Effector CD8-positive, alpha-beta T cell (primary cell): ENCODE data around the gene GRIFIN.

Source experiments
- DNase-seq: peaks from one replicate; lab custom pipeline; 2025; lab: John Stamatoyannopoulos, UW

GRIFIN gene

DNA sequence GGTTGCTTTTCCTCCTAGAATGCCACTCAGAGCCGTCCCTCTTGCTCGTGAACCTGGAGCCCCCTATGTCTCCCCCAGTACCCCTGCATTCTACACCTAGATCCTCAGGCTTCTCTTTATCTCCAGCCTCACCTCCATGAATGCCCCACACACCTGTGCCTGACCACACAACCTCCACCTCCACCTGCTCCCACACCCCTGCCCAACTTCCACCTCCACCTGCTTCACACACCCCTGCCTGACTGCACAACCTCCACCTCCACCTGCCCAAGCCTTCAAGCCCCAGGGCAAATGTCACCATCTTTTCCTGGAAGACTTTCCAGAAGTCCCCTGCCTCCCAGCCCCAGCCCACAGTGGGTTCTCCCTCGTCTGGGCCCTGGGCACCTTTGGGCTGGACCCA lies 36.5 kb upstream of the GRIFIN start:
- no peak for DNase-seq

DNA sequence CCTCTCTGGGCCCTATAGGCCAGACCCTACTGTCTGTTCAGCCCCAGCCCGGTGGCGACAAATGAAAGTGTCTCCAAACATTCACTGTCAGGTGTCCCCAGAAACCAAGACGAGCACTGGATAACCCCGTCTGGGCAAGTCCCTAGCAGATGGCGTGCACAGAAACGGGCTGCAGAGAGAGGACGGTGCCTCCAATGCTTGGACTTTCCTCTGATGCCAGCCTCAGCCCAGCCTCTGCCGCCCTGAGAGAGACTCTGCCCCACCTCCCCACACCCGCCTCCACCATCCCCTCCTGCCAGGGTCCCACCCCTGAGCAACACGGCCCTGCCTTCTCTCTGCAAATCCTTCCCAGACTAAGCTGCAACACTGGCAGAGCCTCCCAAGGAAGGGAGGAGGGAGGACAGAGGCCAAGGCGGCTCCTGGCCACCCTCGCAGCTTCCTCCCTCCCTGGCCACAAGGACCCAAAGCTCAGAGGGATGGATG lies 36.0 kb upstream of the GRIFIN start:
- peak; percentile 17 for DNase-seq

GRCh38 chr7:2511769-2512168 lies 35.6 kb upstream of the GRIFIN start:
- DNase-seq, result no peak

GRCh38 chr7:2510909-2511768 lies 34.9 kb upstream of the GRIFIN start:
- DNase-seq, result peak; percentile 24

DNA sequence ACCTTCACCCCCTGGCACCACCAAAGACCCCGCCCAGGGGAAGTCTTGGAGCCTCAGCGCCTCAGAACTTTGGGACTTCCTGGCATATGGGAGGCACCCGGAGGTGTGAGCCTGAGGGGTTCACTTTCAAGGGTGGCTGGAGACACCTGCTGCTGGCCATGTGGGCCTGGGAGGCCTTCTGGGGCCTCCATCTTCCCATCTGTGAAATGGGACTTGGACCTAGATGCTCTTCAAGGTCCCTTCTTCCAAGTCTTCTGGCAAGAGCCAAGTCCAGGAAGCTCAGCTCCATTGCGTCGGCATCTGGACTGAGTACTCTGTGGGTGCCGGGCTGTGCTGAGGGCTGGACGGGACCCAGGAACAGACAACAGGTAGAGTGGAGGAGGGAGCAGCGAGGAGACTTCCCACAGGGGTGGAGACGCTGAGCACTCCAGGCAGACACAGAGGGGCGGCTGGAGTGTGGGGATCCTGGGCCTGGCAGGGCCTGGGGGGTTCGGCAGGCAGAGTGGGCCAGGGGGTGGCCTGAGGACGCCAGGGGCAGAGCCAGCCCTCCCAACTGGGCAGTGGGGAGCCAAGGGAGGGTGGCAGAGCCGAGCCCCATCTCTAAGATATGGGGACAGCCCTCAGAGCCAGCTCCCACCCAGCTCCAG lies 34.1 kb upstream of the GRIFIN start:
- DNase-seq, result no peak

DNA sequence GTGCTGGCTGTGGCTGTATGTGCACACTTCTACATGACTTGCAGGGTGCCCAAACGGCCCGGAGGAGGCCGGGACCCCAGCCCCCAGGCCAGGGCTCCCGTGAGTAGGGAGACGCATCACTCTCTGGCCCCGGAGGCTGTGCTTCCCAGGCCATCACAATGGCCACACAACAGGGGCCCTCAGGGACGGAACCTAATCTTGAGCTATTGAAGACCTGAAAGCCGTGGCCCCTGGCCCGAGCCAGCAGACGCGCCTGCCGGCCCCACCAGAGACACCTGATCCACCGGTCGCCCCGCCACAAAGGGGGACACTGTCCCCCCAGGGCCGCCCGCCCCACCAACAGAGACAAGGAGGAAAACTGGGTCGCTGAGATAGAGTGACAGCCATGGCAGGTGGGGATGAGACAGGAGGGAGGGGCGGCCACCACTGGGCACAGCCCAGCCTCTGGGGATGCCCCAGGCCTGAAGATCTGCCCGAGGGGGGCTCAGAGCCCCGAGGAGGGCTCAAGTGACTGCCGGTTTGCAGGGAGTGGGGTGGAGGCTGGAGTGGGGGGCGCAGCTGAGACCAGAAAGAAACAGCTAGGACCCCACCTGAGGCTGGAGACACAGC lies 33.2 kb upstream of the GRIFIN start:
- no peak for DNase-seq

GRCh38 chr7:2508327-2509215 lies 32.4 kb upstream of the GRIFIN start:
- DNase-seq, result peak; percentile 65

GRCh38 chr7:2507917-2508306 lies 31.7 kb upstream of the GRIFIN start:
- no peak for DNase-seq

- no peak for DNase-seq
These were observed 31.2 kb upstream of the GRIFIN start for GRCh38 chr7:2507208-2507916.

- no peak for DNase-seq
These were observed 29.2 kb upstream of the GRIFIN start for GRCh38 chr7:2505401-2505800.

DNA sequence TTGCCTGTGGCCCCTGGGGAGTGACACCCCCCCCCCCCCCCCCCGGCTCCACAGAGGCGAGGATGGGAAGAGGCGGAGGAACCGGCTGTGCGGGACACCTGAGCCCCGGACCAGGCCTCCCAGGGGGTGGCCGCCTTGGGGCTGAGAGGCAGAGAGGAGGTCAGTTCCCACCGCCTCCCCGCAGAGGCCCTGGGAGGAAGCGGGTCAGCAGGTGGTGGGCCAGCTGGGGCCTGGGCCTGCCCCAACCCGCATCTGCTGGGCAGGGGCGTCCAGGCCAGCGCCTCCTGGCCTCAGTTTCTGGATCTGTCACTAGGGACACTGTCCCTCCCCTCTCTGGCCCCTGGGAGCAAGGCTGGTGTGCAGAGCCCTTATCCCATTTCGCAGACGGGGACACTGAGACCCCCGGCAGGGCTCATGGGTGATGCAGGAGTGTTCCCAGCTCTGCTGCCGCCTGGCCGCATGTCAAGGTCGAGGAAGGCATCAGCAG lies 28.7 kb upstream of the GRIFIN start:
- DNase-seq, result no peak

- no peak for DNase-seq
These were observed 28.1 kb upstream of the GRIFIN start for GRCh38 chr7:2504128-2504888.

DNA sequence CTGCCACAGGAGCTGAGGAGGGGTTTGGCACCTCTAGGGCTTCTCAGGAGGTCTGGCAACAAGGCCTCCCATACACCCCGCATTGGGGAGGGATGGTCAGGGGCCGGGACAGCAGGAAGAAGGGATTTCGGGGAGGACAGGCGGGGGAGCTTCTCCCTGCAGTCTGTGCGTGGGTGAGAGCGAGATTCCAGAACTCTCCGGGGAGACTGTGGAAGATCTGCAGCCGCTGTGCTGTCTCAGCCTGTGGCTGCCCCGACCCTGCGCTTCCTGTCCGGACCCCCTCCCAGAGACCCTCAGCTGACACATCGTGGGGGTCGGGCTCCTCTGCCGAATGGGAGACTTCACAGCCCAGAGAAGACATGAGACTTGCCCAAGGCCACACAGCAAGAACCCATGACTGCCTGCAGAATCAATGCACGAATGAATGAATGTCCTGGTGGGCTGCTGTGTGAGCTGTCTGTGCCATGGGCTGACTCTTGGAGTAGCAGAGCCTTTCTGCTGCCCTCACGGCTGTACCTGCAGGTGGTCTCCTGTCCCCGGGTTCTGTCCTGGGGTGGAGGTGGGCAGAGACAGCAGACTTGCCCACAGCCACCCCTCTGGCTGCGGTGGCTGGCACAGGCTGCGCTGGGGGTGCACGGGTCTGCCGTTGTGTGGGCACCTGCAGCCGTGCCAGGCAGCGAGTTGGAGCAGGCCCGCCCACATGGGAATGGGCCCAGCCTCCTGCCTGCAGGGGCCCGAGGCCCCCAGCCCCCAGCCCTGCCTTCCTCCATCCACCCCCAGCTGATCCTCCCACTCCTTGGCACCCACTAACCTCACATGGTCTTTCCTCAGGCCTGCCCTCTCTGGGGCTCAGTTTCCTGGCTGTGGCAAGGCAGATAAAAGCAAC lies 27.1 kb upstream of the GRIFIN start:
- no peak for DNase-seq

- DNase-seq, result no peak
These were observed 26.4 kb upstream of the GRIFIN start for GRCh38 chr7:2502647-2502966.

- DNase-seq, result no peak
These were observed 25.9 kb upstream of the GRIFIN start for GRCh38 chr7:2501947-2502646.

DNA sequence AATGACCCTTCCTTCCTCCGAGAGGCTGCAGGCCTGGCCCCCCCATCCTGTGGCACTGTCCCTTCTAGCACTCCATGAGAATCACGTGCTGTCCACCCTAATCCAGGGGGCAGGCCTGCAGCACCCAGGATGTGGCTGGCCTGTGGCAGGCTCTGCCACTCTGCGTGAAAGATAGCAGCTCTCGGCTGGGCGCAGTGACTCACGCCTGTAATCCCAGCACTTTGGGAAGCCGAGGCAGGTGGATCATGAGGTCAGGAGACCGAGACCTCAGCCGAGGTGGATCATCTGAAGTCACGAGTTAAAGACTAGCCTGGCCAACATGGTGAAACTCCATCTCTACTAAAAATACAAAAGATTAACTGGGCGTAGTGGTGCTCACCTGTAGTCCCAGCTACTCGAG lies 24.5 kb upstream of the GRIFIN start:
- no peak for DNase-seq

GRCh38 chr7:2499719-2500430 lies 23.7 kb upstream of the GRIFIN start:
- DNase-seq, result no peak

GRCh38 chr7:2499181-2499580 lies 23.0 kb upstream of the GRIFIN start:
- no peak for DNase-seq
